ENCODE measurements around the gene RREB1. TPM values are rescaled to one million over a fixed set of nuclear protein-coding genes. Genes with fewer than 3 reads are reported as not detected.

The RREB1 gene
- total and polyA plus RNA-seq, 2 experiments from 2014 or later = 6.4 to 12.4 TPM

GRCh38 chr6:7150381-7151064, 42.8 kb downstream of the RREB1 start:
- H3K4me1 ChIP-seq (ENCODE audit: insufficient read depth) = peaks cover 64% of the 10 kb centered on the region
- 85 to 86% methylated on average over 14 of the region's 14 CpGs for WGBS, 2 experiments (ENCODE audit: low coverage in 1 of 2, low lambda C conversion rate in 2 of 2, missing lambda C conversion rate in 2 of 2)
- H3K4me2 ChIP-seq (ENCODE audit: unreplicated experiment) = no peak overlapping the region

GRCh38 chr6:7151381-7151780, 43.6 kb downstream of the RREB1 start:
- Histone ChIP-seq H3K9me3 (ENCODE audit: low read depth) (no peaks in the 10 kb centered on the region), H3K9ac (no peak overlapping the region), H3K79me2 (ENCODE audit: insufficient read depth) (peaks cover 100% of the 10 kb centered on the region), H3K27me3 (replicated peaks; ENCODE audit: insufficient read depth) (no peaks in the 10 kb centered on the region), H4K20me1 (ENCODE audit: insufficient read depth) (no peaks in the 10 kb centered on the region), H3K27ac (no peak overlapping the region), H3K36me3 (ENCODE audit: low read depth) (no peaks in the 10 kb centered on the region), H2AFZ (no peak overlapping the region), H3F3A (ENCODE audit: insufficient read depth) (peaks cover 40% of the 10 kb centered on the region), H3K9me2 (ENCODE audit: insufficient read depth) (no peaks in the 10 kb centered on the region), H3K4me2 (ENCODE audit: unreplicated experiment) (no peak overlapping the region), H3K4me3 (no peak overlapping the region), H3K4me1 (ENCODE audit: insufficient read depth) (peaks cover 64% of the 10 kb centered on the region)
- in situ Hi-C loops (cut with MboI) = no loop called here
- TF ChIP-seq EZH2 (IDR thresholded peaks at IDR 0.05; ENCODE audit: insufficient read depth, poor library complexity, severe bottlenecking) (no peak), EZH2phosphoT487 (IDR thresholded peaks at IDR 0.05; ENCODE audit: insufficient read depth, low read depth) (no peak)
- WGBS, 2 experiments (ENCODE audit: low coverage in 1 of 2, low lambda C conversion rate in 2 of 2, missing lambda C conversion rate in 2 of 2) = 60 to 84% methylated on average over 2 of the region's 2 CpGs
- DNase-seq = no peak

More at GRCh38 chr6:7150381-7151064, 42.8 kb downstream of the RREB1 start:
- Histone ChIP-seq H3K9me3 (ENCODE audit: low read depth) (no peaks in the 10 kb centered on the region), H3K27me3 (replicated peaks; ENCODE audit: insufficient read depth) (no peaks in the 10 kb centered on the region), H3F3A (ENCODE audit: insufficient read depth) (peaks cover 31% of the 10 kb centered on the region), H3K9ac (no peak overlapping the region), H3K36me3 (ENCODE audit: low read depth) (no peaks in the 10 kb centered on the region), H3K4me3 (no peak overlapping the region), H4K20me1 (ENCODE audit: insufficient read depth) (no peaks in the 10 kb centered on the region), H3K9me2 (ENCODE audit: insufficient read depth) (no peaks in the 10 kb centered on the region), H3K27ac (no peak overlapping the region), H2AFZ (no peak overlapping the region), H3K79me2 (ENCODE audit: insufficient read depth) (peaks cover 100% of the 10 kb centered on the region)
- in situ Hi-C loops (cut with MboI) = no loop called here
- DNase-seq = no peak
- TF ChIP-seq EZH2phosphoT487 (IDR thresholded peaks at IDR 0.05; ENCODE audit: insufficient read depth, low read depth) = no peak
- TF ChIP-seq EZH2 (IDR thresholded peaks at IDR 0.05; ENCODE audit: insufficient read depth, poor library complexity, severe bottlenecking) = no peak

GRCh38 chr6:7152462-7152861, 44.7 kb downstream of the RREB1 start:
- no peaks in the 10 kb centered on the region for H4K20me1 ChIP-seq (ENCODE audit: insufficient read depth)
- H3K9me3 ChIP-seq (ENCODE audit: low read depth) = no peaks in the 10 kb centered on the region
- H3K4me2 ChIP-seq (ENCODE audit: unreplicated experiment) = peak overlapping the region; percentile 32
- no peaks in the 10 kb centered on the region for H3K27me3 ChIP-seq (replicated peaks; ENCODE audit: insufficient read depth)
- peaks cover 62% of the 10 kb centered on the region for H3K4me1 ChIP-seq (ENCODE audit: insufficient read depth)
- peaks cover 38% of the 10 kb centered on the region for H3F3A ChIP-seq (ENCODE audit: insufficient read depth)
- DNase-seq = no peak
- in situ Hi-C loops (cut with MboI) = no loop called here
- H3K9ac ChIP-seq = no peak overlapping the region
- peaks cover 100% of the 10 kb centered on the region for H3K79me2 ChIP-seq (ENCODE audit: insufficient read depth)
- no peaks in the 10 kb centered on the region for H3K9me2 ChIP-seq (ENCODE audit: insufficient read depth)
- H3K27ac ChIP-seq = no peak overlapping the region
- no peak overlapping the region for H2AFZ ChIP-seq
- no peaks in the 10 kb centered on the region for H3K36me3 ChIP-seq (ENCODE audit: low read depth)
- TF ChIP-seq EZH2 (IDR thresholded peaks at IDR 0.05; ENCODE audit: insufficient read depth, poor library complexity, severe bottlenecking) = no peak
- TF ChIP-seq EZH2phosphoT487 (IDR thresholded peaks at IDR 0.05; ENCODE audit: insufficient read depth, low read depth) = no peak
- H3K4me3 ChIP-seq = no peak overlapping the region

- H3K27ac ChIP-seq = no peak overlapping the region
- H3K36me3 ChIP-seq (ENCODE audit: low read depth) = no peaks in the 10 kb centered on the region
- no peaks in the 10 kb centered on the region for H3K27me3 ChIP-seq (replicated peaks; ENCODE audit: insufficient read depth)
- H3K9me3 ChIP-seq (ENCODE audit: low read depth) = no peaks in the 10 kb centered on the region
- H3K4me2 ChIP-seq (ENCODE audit: unreplicated experiment) = no peak overlapping the region
- H2AFZ ChIP-seq = no peak overlapping the region
- no peak overlapping the region for H3K4me3 ChIP-seq
- no peak overlapping the region for H3K9ac ChIP-seq
- in situ Hi-C loops (cut with MboI) = no loop called here
- no peak for DNase-seq
- H3F3A ChIP-seq (ENCODE audit: insufficient read depth) = peaks cover 39% of the 10 kb centered on the region
- H3K9me2 ChIP-seq (ENCODE audit: insufficient read depth) = no peaks in the 10 kb centered on the region
- TF ChIP-seq EZH2 (IDR thresholded peaks at IDR 0.05; ENCODE audit: insufficient read depth, poor library complexity, severe bottlenecking) (no peak), EZH2phosphoT487 (IDR thresholded peaks at IDR 0.05; ENCODE audit: insufficient read depth, low read depth) (no peak)
- peaks cover 92% of the 10 kb centered on the region for H3K79me2 ChIP-seq (ENCODE audit: insufficient read depth)
- WGBS, 2 experiments (ENCODE audit: low coverage in 1 of 2, low lambda C conversion rate in 2 of 2, missing lambda C conversion rate in 2 of 2) = 44 to 63% methylated on average over 2 of the region's 2 CpGs
- peaks cover 62% of the 10 kb centered on the region for H3K4me1 ChIP-seq (ENCODE audit: insufficient read depth)
- no peaks in the 10 kb centered on the region for H4K20me1 ChIP-seq (ENCODE audit: insufficient read depth)
Observed at GRCh38 chr6:7153789-7154188, 46.0 kb downstream of the RREB1 start.
